SK-N-SH (cell line): ENCODE data around the gene STRA8.

Experiments
- CHD2 ChIP-seq: fragments of 150-350 bp; IDR thresholded peaks from 2 replicates; pipeline ENCODE4 v1.6.1; 2018; ENCODE audit warnings: low read length; ENCODE audit not compliant: partially characterized antibody
- EP300 ChIP-seq, 2 experiments: IDR thresholded peaks; 2 replicates each; pipeline versions ENCODE4 v1.4.0 to v1.6.1; 2012; ENCODE audit warnings: borderline replicate concordance in 1 of 2, low read depth in 1 of 2, low read length in 1 of 2
- GABPA ChIP-seq: IDR thresholded peaks from 2 replicates; pipeline ENCODE4 v1.4.0; 2012; ENCODE audit warnings: low read depth, mild to moderate bottlenecking
- MXI1 ChIP-seq: IDR thresholded peaks from 2 replicates; pipeline ENCODE4 v1.6.1; 2012; ENCODE audit warnings: mild to moderate bottlenecking, low read depth, low read length, improper control_type of control experiment
- POLR2AphosphoS5 ChIP-seq: IDR thresholded peaks from 2 replicates; pipeline ENCODE4 v1.6.1; 2012; ENCODE audit warnings: low read depth, low read length
- RAD21 ChIP-seq: IDR thresholded peaks from 2 replicates; pipeline ENCODE4 v1.6.1; 2012; ENCODE audit warnings: mild to moderate bottlenecking, low read length
- TAF1 ChIP-seq: IDR thresholded peaks from 2 replicates; pipeline ENCODE4 v1.6.1; 2012; ENCODE audit warnings: low read depth, mild to moderate bottlenecking, low read length, moderate library complexity, borderline replicate concordance
- TCF12 ChIP-seq: IDR thresholded peaks from 2 replicates; pipeline ENCODE4 v1.4.0; 2012
- TF ChIP-seq, protein P1 (sequence below): fragments of 200-600 bp; sonication (generic); IDR thresholded peaks from 2 replicates; pipeline ENCODE4 v1.6.1; 2017; ENCODE audit warnings: antibody characterized with exemption, mild to moderate bottlenecking, moderate library complexity
- TF ChIP-seq, protein P2 (sequence below): IDR thresholded peaks from 2 replicates; pipeline ENCODE4 v1.4.0; 2012; ENCODE audit warnings: low read depth
- TF ChIP-seq, protein P3 (sequence below): IDR thresholded peaks from 2 replicates; pipeline ENCODE4; 2012
- TF ChIP-seq, protein P4 (sequence below): IDR thresholded peaks from 2 replicates; pipeline ENCODE4 v1.4.0; 2012; ENCODE audit warnings: low read depth, borderline replicate concordance

DNA sequence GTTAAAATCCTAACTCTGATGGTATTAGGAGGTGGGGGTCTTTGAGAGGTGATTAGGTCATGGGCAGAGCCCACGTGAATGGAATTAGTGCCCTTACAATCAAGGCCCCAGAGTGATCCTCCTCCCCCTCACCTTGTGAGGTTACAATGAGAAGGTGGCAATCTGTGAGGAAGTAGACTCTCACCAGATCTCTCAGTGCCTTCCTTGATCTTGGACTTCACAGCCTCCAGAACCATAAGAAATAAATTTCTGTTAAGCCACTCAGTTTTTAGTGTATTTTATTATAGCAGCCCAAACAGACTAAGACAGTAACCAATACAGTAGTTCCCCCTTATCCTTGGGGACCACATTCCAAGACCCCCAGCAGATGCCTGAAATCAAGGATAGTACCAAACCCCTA, 32.0 kb downstream of the STRA8 start:
- TF ChIP-seq, protein P1, sequence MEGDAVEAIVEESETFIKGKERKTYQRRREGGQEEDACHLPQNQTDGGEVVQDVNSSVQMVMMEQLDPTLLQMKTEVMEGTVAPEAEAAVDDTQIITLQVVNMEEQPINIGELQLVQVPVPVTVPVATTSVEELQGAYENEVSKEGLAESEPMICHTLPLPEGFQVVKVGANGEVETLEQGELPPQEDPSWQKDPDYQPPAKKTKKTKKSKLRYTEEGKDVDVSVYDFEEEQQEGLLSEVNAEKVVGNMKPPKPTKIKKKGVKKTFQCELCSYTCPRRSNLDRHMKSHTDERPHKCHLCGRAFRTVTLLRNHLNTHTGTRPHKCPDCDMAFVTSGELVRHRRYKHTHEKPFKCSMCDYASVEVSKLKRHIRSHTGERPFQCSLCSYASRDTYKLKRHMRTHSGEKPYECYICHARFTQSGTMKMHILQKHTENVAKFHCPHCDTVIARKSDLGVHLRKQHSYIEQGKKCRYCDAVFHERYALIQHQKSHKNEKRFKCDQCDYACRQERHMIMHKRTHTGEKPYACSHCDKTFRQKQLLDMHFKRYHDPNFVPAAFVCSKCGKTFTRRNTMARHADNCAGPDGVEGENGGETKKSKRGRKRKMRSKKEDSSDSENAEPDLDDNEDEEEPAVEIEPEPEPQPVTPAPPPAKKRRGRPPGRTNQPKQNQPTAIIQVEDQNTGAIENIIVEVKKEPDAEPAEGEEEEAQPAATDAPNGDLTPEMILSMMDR, result no peak
- TF ChIP-seq MXI1 (no peak), GABPA (no peak), EP300 (IDR thresholded peaks at IDR 0.05; ENCODE audit: borderline replicate concordance in 1 of 2, low read depth in 1 of 2, low read length in 1 of 2) (no peak), TAF1 (no peak), POLR2AphosphoS5 (no peak), CHD2 (no peak), TCF12 (no peak), RAD21 (no peak)
- TF ChIP-seq, protein P2, sequence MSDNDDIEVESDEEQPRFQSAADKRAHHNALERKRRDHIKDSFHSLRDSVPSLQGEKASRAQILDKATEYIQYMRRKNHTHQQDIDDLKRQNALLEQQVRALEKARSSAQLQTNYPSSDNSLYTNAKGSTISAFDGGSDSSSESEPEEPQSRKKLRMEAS, result no peak
- TF ChIP-seq, protein P3, sequence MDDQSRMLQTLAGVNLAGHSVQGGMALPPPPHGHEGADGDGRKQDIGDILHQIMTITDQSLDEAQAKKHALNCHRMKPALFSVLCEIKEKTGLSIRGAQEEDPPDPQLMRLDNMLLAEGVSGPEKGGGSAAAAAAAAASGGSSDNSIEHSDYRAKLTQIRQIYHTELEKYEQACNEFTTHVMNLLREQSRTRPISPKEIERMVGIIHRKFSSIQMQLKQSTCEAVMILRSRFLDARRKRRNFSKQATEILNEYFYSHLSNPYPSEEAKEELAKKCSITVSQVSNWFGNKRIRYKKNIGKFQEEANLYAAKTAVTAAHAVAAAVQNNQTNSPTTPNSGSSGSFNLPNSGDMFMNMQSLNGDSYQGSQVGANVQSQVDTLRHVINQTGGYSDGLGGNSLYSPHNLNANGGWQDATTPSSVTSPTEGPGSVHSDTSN, result no peak
- TF ChIP-seq, protein P4, sequence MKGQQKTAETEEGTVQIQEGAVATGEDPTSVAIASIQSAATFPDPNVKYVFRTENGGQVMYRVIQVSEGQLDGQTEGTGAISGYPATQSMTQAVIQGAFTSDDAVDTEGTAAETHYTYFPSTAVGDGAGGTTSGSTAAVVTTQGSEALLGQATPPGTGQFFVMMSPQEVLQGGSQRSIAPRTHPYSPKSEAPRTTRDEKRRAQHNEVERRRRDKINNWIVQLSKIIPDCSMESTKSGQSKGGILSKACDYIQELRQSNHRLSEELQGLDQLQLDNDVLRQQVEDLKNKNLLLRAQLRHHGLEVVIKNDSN, result no peak
